ENCODE results near the gene TSC22D1. TPM values are rescaled to one million over a fixed set of nuclear protein-coding genes. Genes with fewer than 3 reads are reported as not detected.

The TSC22D1 gene
- total and polyA plus RNA-seq, 4 donors: 247 to 349 (median 291) TPM

DNA sequence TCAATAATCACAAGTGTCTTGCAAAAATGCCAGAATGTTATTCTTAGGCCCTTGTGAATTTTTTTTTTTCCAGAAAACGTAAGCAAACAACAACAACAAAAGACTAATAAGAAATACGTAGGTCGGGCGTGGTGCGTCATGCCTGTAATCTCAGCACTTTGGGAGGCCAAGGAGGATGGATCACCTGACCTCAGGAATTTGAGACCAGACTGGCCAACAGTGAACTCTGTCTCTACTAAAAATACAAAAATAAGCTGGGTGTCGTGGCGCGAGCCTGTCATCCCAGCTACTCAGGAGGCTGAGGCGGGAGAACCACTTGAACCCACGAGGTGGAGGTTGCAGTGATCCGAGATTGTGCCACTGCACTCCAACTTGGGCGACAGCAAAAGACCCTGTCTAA is 20.9 kb downstream of the TSC22D1 start:
- 100% methylated on average over 8 of the region's 12 CpGs for WGBS (ENCODE audit: insufficient coverage)
- Histone ChIP-seq H3K36me3 (ENCODE audit: control insufficient read depth, insufficient read depth, low read length) (peaks cover 16% of the 10 kb centered on the region), H3K9me3 (ENCODE audit: control insufficient read depth, insufficient read depth, low read length) (no peaks in the 10 kb centered on the region), H3K4me3 (ENCODE audit: low read depth, low read length) (no peak overlapping the region), H3K27ac (ENCODE audit: low read depth, low read length) (no peak overlapping the region), H3K27me3 (ENCODE audit: control insufficient read depth, insufficient read depth, low read length) (no peaks in the 10 kb centered on the region), H3K4me1 (ENCODE audit: control insufficient read depth, insufficient read depth, low read length) (no peaks in the 10 kb centered on the region)
- no peak for DNase-seq (ENCODE audit: low read depth in 4 of 6, low spot score in 6 of 6)

DNA sequence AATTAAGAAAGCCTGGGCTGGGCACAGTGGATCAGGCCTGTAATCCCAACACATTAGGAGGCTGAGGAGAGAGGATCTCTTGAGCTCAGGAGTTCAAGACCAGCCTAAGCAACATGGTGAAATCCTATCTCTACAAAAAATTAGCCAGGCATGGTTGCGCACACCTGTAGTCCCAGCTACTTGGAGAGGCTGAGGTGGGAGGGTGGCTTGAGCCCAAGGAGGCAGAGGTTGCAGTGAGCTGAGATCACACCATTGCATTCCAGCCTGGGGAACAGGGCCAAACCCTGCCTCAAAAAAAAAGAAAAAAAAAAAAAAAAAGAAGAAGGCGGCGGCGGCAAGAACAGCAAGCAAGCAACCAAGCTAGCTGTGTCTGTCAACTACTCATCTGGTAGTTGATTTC is 26.7 kb downstream of the TSC22D1 start:
- Histone ChIP-seq H3K9me3 (ENCODE audit: control insufficient read depth, insufficient read depth, low read length) (no peaks in the 10 kb centered on the region), H3K27ac (ENCODE audit: low read depth, low read length) (no peak overlapping the region), H3K4me1 (ENCODE audit: control insufficient read depth, insufficient read depth, low read length) (no peaks in the 10 kb centered on the region), H3K27me3 (ENCODE audit: control insufficient read depth, insufficient read depth, low read length) (no peaks in the 10 kb centered on the region), H3K36me3 (ENCODE audit: control insufficient read depth, insufficient read depth, low read length) (peaks cover 8% of the 10 kb centered on the region), H3K4me3 (ENCODE audit: low read depth, low read length) (no peak overlapping the region)
- WGBS (ENCODE audit: insufficient coverage): no CpG with 5 or more reads among the region's 4 CpGs
- no peak for DNase-seq (ENCODE audit: low read depth in 4 of 6, low spot score in 6 of 6)

- WGBS (ENCODE audit: insufficient coverage): no CpG with 5 or more reads among the region's 1 CpG
- H3K4me3 ChIP-seq (ENCODE audit: low read depth, low read length): no peak overlapping the region
- no peak overlapping the region for H3K27ac ChIP-seq (ENCODE audit: low read depth, low read length)
- peaks cover 5% of the 10 kb centered on the region for H3K36me3 ChIP-seq (ENCODE audit: control insufficient read depth, insufficient read depth, low read length)
- no peak for DNase-seq (ENCODE audit: low read depth in 4 of 6, low spot score in 6 of 6)
- H3K27me3 ChIP-seq (ENCODE audit: control insufficient read depth, insufficient read depth, low read length): no peaks in the 10 kb centered on the region
- no peaks in the 10 kb centered on the region for H3K9me3 ChIP-seq (ENCODE audit: control insufficient read depth, insufficient read depth, low read length)
- H3K4me1 ChIP-seq (ENCODE audit: control insufficient read depth, insufficient read depth, low read length): no peaks in the 10 kb centered on the region
Observed at GRCh38 chr13:44546164-44546563, 30.0 kb downstream of the TSC22D1 start.

DNA sequence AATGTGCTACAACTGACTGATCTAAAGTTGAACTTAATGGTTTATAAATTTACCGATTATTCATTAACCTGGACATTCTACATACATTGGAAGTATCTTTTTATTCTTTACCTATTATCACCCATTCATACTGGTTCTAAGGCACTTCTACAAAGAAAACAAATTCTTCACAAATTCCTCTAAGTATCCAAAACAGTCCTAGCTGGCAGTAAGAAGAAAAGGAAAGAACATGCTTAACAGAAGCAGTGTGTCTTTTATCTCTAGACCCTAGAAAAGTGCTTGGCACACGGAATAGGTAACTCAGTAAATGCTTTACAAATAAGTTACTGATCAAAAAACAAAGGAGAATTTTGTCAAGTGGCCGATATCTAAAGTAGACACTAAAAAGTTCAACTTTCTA is 32.8 kb downstream of the TSC22D1 start:
- Histone ChIP-seq H3K27me3 (ENCODE audit: control insufficient read depth, insufficient read depth, low read length) (no peaks in the 10 kb centered on the region), H3K36me3 (ENCODE audit: control insufficient read depth, insufficient read depth, low read length) (peaks cover 7% of the 10 kb centered on the region), H3K9me3 (ENCODE audit: control insufficient read depth, insufficient read depth, low read length) (no peaks in the 10 kb centered on the region), H3K27ac (ENCODE audit: low read depth, low read length) (no peak overlapping the region), H3K4me3 (ENCODE audit: low read depth, low read length) (no peak overlapping the region), H3K4me1 (ENCODE audit: control insufficient read depth, insufficient read depth, low read length) (no peaks in the 10 kb centered on the region)
- no CpG with 5 or more reads among the region's 3 CpGs for WGBS (ENCODE audit: insufficient coverage)
- DNase-seq (ENCODE audit: low read depth in 4 of 6, low spot score in 6 of 6): no peak

DNA sequence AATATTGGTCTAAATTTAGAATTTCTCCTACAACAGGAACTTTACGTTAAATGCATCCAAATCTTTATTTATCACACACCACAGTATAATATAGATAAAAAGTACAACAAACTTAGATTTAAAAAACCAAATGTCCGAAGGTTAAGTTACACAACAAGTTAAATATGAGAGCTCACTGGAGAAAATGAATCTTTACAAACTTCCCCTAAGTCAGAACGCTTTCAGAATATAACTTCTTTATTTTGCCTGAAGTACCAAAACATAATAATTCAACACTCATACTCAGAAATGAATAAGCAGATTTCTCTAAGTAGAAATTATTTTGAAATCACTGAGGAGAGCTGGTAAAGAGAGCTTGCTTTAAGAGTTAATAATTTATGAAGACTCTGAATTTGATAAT is 33.8 kb downstream of the TSC22D1 start:
- Histone ChIP-seq H3K27me3 (ENCODE audit: control insufficient read depth, insufficient read depth, low read length) (no peaks in the 10 kb centered on the region), H3K4me3 (ENCODE audit: low read depth, low read length) (no peak overlapping the region), H3K27ac (ENCODE audit: low read depth, low read length) (no peak overlapping the region), H3K9me3 (ENCODE audit: control insufficient read depth, insufficient read depth, low read length) (no peaks in the 10 kb centered on the region), H3K4me1 (ENCODE audit: control insufficient read depth, insufficient read depth, low read length) (no peaks in the 10 kb centered on the region), H3K36me3 (ENCODE audit: control insufficient read depth, insufficient read depth, low read length) (peaks cover 7% of the 10 kb centered on the region)
- DNase-seq (ENCODE audit: low read depth in 4 of 6, low spot score in 6 of 6): no peak
- no CpG with 5 or more reads among the region's 3 CpGs for WGBS (ENCODE audit: insufficient coverage)

GRCh38 chr13:44541601-44542000 is 34.5 kb downstream of the TSC22D1 start:
- no CpG with 5 or more reads among the region's 1 CpG for WGBS (ENCODE audit: insufficient coverage)

DNA sequence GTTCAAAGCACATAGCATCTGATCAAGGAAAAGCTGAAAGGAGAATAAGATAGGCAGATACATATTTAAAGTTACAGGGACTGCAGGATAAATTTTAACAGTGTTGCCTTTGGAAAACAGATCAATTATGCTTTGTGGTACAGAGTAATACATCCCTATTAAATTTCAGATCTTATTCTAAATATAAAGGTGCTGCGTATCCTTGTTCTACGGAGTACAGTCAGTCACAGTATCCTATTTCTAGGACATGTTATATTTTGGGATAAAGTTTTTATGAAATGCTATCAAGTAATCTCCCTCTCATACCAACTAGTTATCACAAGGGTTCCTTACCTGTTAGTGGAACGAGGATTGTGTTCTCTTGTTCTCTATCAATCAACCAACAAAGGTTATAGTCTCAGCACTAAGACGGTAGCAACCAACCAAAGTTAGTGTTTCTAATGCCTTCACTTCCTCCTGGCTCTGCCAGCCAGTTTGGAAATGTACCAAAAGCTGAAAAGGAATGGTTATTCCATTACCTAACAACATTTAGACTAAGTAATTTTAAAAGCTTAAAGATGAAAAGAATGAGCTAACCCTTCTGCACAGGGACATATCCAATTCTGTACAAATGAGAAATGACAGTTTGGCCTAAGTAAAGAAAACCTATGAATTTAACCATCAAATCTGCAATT is 35.2 kb downstream of the TSC22D1 start:
- Histone ChIP-seq H3K36me3 (ENCODE audit: control insufficient read depth, insufficient read depth, low read length) (peaks cover 4% of the 10 kb centered on the region), H3K27me3 (ENCODE audit: control insufficient read depth, insufficient read depth, low read length) (no peaks in the 10 kb centered on the region), H3K4me1 (ENCODE audit: control insufficient read depth, insufficient read depth, low read length) (no peaks in the 10 kb centered on the region), H3K9me3 (ENCODE audit: control insufficient read depth, insufficient read depth, low read length) (no peaks in the 10 kb centered on the region), H3K27ac (ENCODE audit: low read depth, low read length) (no peak overlapping the region), H3K4me3 (ENCODE audit: low read depth, low read length) (no peak overlapping the region)
- DNase-seq (ENCODE audit: low read depth in 4 of 6, low spot score in 6 of 6): peak in 1 of 6 donors; percentile 23
- WGBS (ENCODE audit: insufficient coverage): no CpG with 5 or more reads among the region's 4 CpGs

More at GRCh38 chr13:44541601-44542000, 34.5 kb downstream of the TSC22D1 start:
- Histone ChIP-seq H3K36me3 (ENCODE audit: control insufficient read depth, insufficient read depth, low read length) (peaks cover 5% of the 10 kb centered on the region), H3K9me3 (ENCODE audit: control insufficient read depth, insufficient read depth, low read length) (no peaks in the 10 kb centered on the region), H3K27me3 (ENCODE audit: control insufficient read depth, insufficient read depth, low read length) (no peaks in the 10 kb centered on the region), H3K27ac (ENCODE audit: low read depth, low read length) (no peak overlapping the region), H3K4me3 (ENCODE audit: low read depth, low read length) (no peak overlapping the region), H3K4me1 (ENCODE audit: control insufficient read depth, insufficient read depth, low read length) (no peaks in the 10 kb centered on the region)
- DNase-seq (ENCODE audit: low read depth in 4 of 6, low spot score in 6 of 6): no peak

DNA sequence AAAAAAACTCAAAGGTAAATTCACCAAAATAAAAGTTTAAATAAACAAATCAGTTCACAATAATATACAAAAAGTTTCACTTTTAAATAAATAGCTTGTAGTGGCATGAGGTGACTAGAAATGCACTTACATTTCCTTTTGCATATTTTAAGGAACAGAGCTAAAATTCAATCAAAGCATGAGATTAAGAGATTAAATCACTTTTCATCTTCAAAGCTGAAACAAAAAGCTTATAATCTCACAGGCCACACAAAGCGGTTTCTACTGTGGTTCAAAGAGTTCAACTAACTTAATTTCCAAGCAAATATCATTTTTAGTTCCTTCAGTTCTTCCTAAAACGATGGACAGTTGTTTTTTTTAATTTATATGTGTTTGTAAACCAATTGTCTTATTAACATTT is 38.9 kb downstream of the TSC22D1 start:
- Histone ChIP-seq H3K36me3 (ENCODE audit: control insufficient read depth, insufficient read depth, low read length) (peaks cover 7% of the 10 kb centered on the region), H3K4me1 (ENCODE audit: control insufficient read depth, insufficient read depth, low read length) (no peaks in the 10 kb centered on the region), H3K9me3 (ENCODE audit: control insufficient read depth, insufficient read depth, low read length) (no peaks in the 10 kb centered on the region), H3K27ac (ENCODE audit: low read depth, low read length) (no peak overlapping the region), H3K27me3 (ENCODE audit: control insufficient read depth, insufficient read depth, low read length) (no peaks in the 10 kb centered on the region), H3K4me3 (ENCODE audit: low read depth, low read length) (no peak overlapping the region)
- no peak for DNase-seq (ENCODE audit: low read depth in 4 of 6, low spot score in 6 of 6)
- no CpG with 5 or more reads among the region's 2 CpGs for WGBS (ENCODE audit: insufficient coverage)

DNA sequence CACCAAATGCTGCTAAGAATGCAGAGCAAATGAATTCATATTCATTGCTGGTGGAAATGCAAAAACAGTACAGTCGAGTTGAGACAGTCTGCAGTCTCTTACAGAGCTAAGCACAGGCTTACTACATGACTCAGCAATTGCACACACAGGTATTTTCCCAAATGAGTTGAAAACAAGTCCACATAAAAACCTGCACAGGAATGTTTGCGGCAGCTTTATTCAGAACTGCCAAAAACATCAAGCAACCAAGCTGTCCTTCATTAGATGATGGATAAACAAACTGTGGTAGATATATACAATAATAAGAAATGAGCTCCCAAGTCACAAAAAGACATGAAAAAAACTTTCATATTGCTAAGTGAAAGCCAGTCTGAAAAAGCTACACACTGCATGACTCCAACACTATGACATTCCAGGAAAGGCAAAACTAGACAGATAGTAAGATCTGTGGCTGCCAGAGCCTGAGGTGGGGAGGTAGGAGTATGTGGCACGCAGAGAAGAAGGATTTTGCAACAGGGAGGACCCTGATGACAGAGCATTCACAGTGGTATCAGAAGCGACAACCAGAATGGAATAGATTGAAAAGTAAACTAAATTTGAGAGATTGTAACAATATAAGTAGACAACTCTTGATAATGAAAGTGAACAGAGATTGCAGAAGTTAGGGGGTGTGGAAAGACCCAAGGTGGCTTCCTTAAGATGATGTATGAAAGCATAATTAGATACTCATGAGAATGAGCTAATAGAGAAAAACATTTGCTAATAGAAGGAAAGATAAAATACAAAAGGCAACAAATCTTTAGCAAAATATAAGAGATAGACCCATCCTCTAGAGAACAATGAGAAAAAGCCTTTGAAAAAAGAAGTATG is 52.7 kb downstream of the TSC22D1 start:
- Histone ChIP-seq H3K27ac (ENCODE audit: low read depth, low read length) (no peak overlapping the region), H3K27me3 (ENCODE audit: control insufficient read depth, insufficient read depth, low read length) (no peaks in the 10 kb centered on the region), H3K4me3 (ENCODE audit: low read depth, low read length) (no peak overlapping the region), H3K9me3 (ENCODE audit: control insufficient read depth, insufficient read depth, low read length) (no peaks in the 10 kb centered on the region), H3K36me3 (ENCODE audit: control insufficient read depth, insufficient read depth, low read length) (no peaks in the 10 kb centered on the region), H3K4me1 (ENCODE audit: control insufficient read depth, insufficient read depth, low read length) (no peaks in the 10 kb centered on the region)
- 79% methylated on average over 2 of the region's 4 CpGs for WGBS (ENCODE audit: insufficient coverage)
- DNase-seq (ENCODE audit: low read depth in 4 of 6, low spot score in 6 of 6): peak in 2 of 6 donors; percentile 14 to 50

- Histone ChIP-seq H3K27ac (ENCODE audit: low read depth, low read length) (no peak overlapping the region), H3K4me3 (ENCODE audit: low read depth, low read length) (no peak overlapping the region), H3K4me1 (ENCODE audit: control insufficient read depth, insufficient read depth, low read length) (no peaks in the 10 kb centered on the region), H3K9me3 (ENCODE audit: control insufficient read depth, insufficient read depth, low read length) (no peaks in the 10 kb centered on the region), H3K27me3 (ENCODE audit: control insufficient read depth, insufficient read depth, low read length) (no peaks in the 10 kb centered on the region), H3K36me3 (ENCODE audit: control insufficient read depth, insufficient read depth, low read length) (no peaks in the 10 kb centered on the region)
- 100% methylated on average over 1 of the region's 3 CpGs for WGBS (ENCODE audit: insufficient coverage)
- no peak for DNase-seq (ENCODE audit: low read depth in 4 of 6, low spot score in 6 of 6)
Observed at GRCh38 chr13:44519642-44520041, 56.5 kb downstream of the TSC22D1 start.

All from spinal cord (tissue), 10 donors.